H1 (cell line): ENCODE measurements around the gene UNC5B. TPM values are rescaled to one million over a fixed set of nuclear protein-coding genes. Genes with fewer than 3 reads are reported as not detected.

ENCODE experiments used
- CTCF ChIA-PET: fragments of 300-600 bp; sonication (Branson Sonifier 250); formaldehyde crosslinking; loops from one replicate; lab custom pipeline; 2021; ENCODE audit not compliant: partially characterized antibody; lab: Charles Lee
- POLR2A ChIA-PET: fragments of 300-600 bp; sonication (Branson Sonifier 250); formaldehyde crosslinking; loops from one replicate; lab custom pipeline; 2021; ENCODE audit warnings: inconsistent platforms; ENCODE audit not compliant: partially characterized antibody; lab: Charles Lee
- DNase-seq, 2 experiments: peaks; one replicate each; pipeline versions ENCODE4 v3.0.0 to v3.0.0-alpha.2; 2010 to 2022; ENCODE audit warnings: low spot score in 2 of 2, low read depth in 1 of 2, mixed read lengths in 1 of 2
- FAIRE-seq: peaks from 2 replicates; lab custom pipeline; 2011; peaks lifted over from hg19 to GRCh38; lab: Jason Lieb, UNC
- H2AFZ ChIP-seq: 2 replicates; pipeline ENCODE4 v1.8.1; 2012; ENCODE audit warnings: low read length, inconsistent platforms
- H2AK5ac ChIP-seq: 2 replicates; pipeline ENCODE4 v1.6.1; 2013; ENCODE audit warnings: low read depth, low read length
- H2BK120ac ChIP-seq: replicated peaks from 2 replicates; pipeline ENCODE3; 2013; ENCODE audit warnings: low read depth, low read length, inconsistent platforms
- H2BK12ac ChIP-seq: 2 replicates; pipeline ENCODE4 v1.6.1; 2013; ENCODE audit warnings: low read depth, low read length
- H2BK15ac ChIP-seq: 2 replicates; pipeline ENCODE4 v1.6.1; 2013; ENCODE audit warnings: low read length
- H2BK20ac ChIP-seq: 2 replicates; pipeline ENCODE4 v1.6.1; 2013; ENCODE audit warnings: low read length
- H2BK5ac ChIP-seq: 2 replicates; pipeline ENCODE4 v1.6.1; 2013; ENCODE audit warnings: low read depth, low read length
- H3K14ac ChIP-seq: 2 replicates; pipeline ENCODE4 v1.6.1; 2013; ENCODE audit warnings: inconsistent platforms; ENCODE audit not compliant: insufficient read length
- H3K18ac ChIP-seq: 2 replicates; pipeline ENCODE4 v1.6.1; 2013; ENCODE audit warnings: low read length; ENCODE audit errors: extremely low read depth
- H3K23ac ChIP-seq: 2 replicates; pipeline ENCODE4 v1.6.1; 2013; ENCODE audit warnings: inconsistent platforms; ENCODE audit not compliant: insufficient read length
- H3K23me2 ChIP-seq: 2 replicates; pipeline ENCODE4 v1.6.1; 2013; ENCODE audit warnings: low read depth, low read length
- H3K27ac ChIP-seq: 2 replicates; pipeline ENCODE4 v1.6.1; 2011; ENCODE audit warnings: low read depth, low read length, inconsistent platforms
- H3K27me3 ChIP-seq, 4 experiments: replicated peaks in 1 of 4; 1 replicate in 1 of 4; 2 replicates in 3 of 4; pipeline versions ENCODE4 v1.6.1 to v1.8.1; 2011 to 2013; ENCODE audit warnings: low read length in 3 of 4, mild to moderate bottlenecking in 3 of 4, inconsistent platforms in 2 of 4, mixed read lengths in 2 of 4, moderate library complexity in 1 of 4; ENCODE audit not compliant: control insufficient read depth in 3 of 4, insufficient read depth in 3 of 4; ENCODE audit errors: extremely low read depth in 1 of 4
- H3K36me3 ChIP-seq, 4 experiments: 2 replicates each; pipeline versions ENCODE4 v1.6.1 to v1.8.1; 2011 to 2013; ENCODE audit warnings: mild to moderate bottlenecking in 4 of 4, low read length in 3 of 4, moderate library complexity in 2 of 4, control low read depth in 1 of 4, inconsistent platforms in 1 of 4; ENCODE audit not compliant: insufficient read depth in 4 of 4, control insufficient read depth in 2 of 4
- H3K4ac ChIP-seq: replicated peaks from 2 replicates; pipeline ENCODE3; 2013; ENCODE audit warnings: low read length, low read depth, mixed read lengths, inconsistent platforms; ENCODE audit not compliant: insufficient read length
- H3K4me1 ChIP-seq, 4 experiments: replicated peaks in 1 of 4; 1 replicate in 1 of 4; 2 replicates in 3 of 4; pipeline versions ENCODE4 v1.6.1 to v1.8.1; 2011 to 2013; ENCODE audit warnings: low read length in 3 of 4, inconsistent platforms in 2 of 4, mixed read lengths in 1 of 4; ENCODE audit not compliant: insufficient read depth in 4 of 4, control insufficient read depth in 3 of 4
- H3K4me2 ChIP-seq, 2 experiments: 2 replicates each; pipeline versions ENCODE4 v1.6.1 to v1.8.1; 2011 to 2013; ENCODE audit warnings: low read depth in 2 of 2, low read length in 2 of 2, control low read depth in 1 of 2, inconsistent platforms in 1 of 2, mild to moderate bottlenecking in 1 of 2; ENCODE audit not compliant: insufficient read depth in 1 of 2
- H3K4me3 ChIP-seq, 4 experiments: fragments of 200-600, 300-600 bp in 1 of 4; sonication (generic), shearing (Covaris generic), sonication (Bioruptor Twin) in 1 of 4; 2 replicates each; pipeline versions ENCODE4 v1.5.1 to v1.8.1; 2011 to 2016; ENCODE audit warnings: low read length in 4 of 4, low read depth in 3 of 4, control low read depth in 2 of 4, inconsistent platforms in 2 of 4, mild to moderate bottlenecking in 2 of 4, mixed read lengths in 1 of 4, moderate library complexity in 1 of 4; ENCODE audit not compliant: insufficient read depth in 2 of 4; ENCODE audit errors: extremely low read depth in 1 of 4
- H3K56ac ChIP-seq: replicated peaks from 2 replicates; pipeline ENCODE3; 2013; ENCODE audit warnings: low read depth, mild to moderate bottlenecking, mixed read lengths, low read length, inconsistent platforms; ENCODE audit not compliant: insufficient read length
- H3K79me1 ChIP-seq: 2 replicates; pipeline ENCODE4 v1.6.1; 2013; ENCODE audit warnings: low read depth, low read length, control low read depth
- H3K79me2 ChIP-seq, 2 experiments: 2 replicates each; pipeline versions ENCODE4 v1.6.1 to v1.8.1; 2012 to 2013; ENCODE audit warnings: low read length in 2 of 2, mild to moderate bottlenecking in 2 of 2, inconsistent platforms in 1 of 2; ENCODE audit not compliant: insufficient read depth in 2 of 2, control insufficient read depth in 1 of 2
- H3K9ac ChIP-seq, 4 experiments: replicated peaks in 1 of 4; 1 replicate in 1 of 4; 2 replicates in 3 of 4; pipeline versions ENCODE4 v1.6.1 to v1.8.1; 2011 to 2013; ENCODE audit warnings: low read depth in 3 of 4, low read length in 3 of 4, control low read depth in 2 of 4, mild to moderate bottlenecking in 2 of 4, moderate library complexity in 2 of 4, inconsistent platforms in 1 of 4; ENCODE audit errors: extremely low read depth in 1 of 4
- H3K9me3 ChIP-seq, 2 experiments: 2 replicates each; pipeline versions ENCODE4 v1.6.1 to v1.8.1; 2012 to 2013; ENCODE audit warnings: mild to moderate bottlenecking in 2 of 2, moderate library complexity in 2 of 2, control low read depth in 1 of 2, inconsistent platforms in 1 of 2, low read depth in 1 of 2, low read length in 1 of 2, mixed read lengths in 1 of 2; ENCODE audit not compliant: insufficient read depth in 2 of 2
- H4K20me1 ChIP-seq, 2 experiments: replicated peaks in 1 of 2; 2 replicates each; pipeline versions ENCODE3 to v1.8.1; 2011 to 2013; ENCODE audit warnings: inconsistent platforms in 2 of 2, low read length in 2 of 2, mild to moderate bottlenecking in 1 of 2; ENCODE audit not compliant: insufficient read depth in 2 of 2, control insufficient read depth in 1 of 2
- H4K5ac ChIP-seq: 2 replicates; pipeline ENCODE4 v1.6.1; 2013; ENCODE audit warnings: low read length, low read depth, mixed read lengths, inconsistent platforms; ENCODE audit not compliant: insufficient read length
- H4K8ac ChIP-seq: 2 replicates; pipeline ENCODE4 v1.8.0; 2013; ENCODE audit warnings: mild to moderate bottlenecking, moderate library complexity, low read length, inconsistent platforms; ENCODE audit not compliant: insufficient read depth; ENCODE audit errors: extremely low read depth
- H4K91ac ChIP-seq: replicated peaks from 2 replicates; pipeline ENCODE3; 2013; ENCODE audit warnings: low read length, mixed read lengths, inconsistent platforms; ENCODE audit not compliant: insufficient read length
- BACH1 ChIP-seq: IDR thresholded peaks from 2 replicates; pipeline ENCODE4 v1.6.1; 2012; ENCODE audit warnings: low read length, improper control_type of control experiment
- E2F6 ChIP-seq: IDR thresholded peaks from 2 replicates; pipeline ENCODE4 v1.6.1; 2012; ENCODE audit warnings: inconsistent platforms
- GTF2F1 ChIP-seq: IDR thresholded peaks from 2 replicates; pipeline ENCODE4 v1.6.1; 2012; ENCODE audit warnings: low read depth, low read length, improper control_type of control experiment, borderline replicate concordance
- MAX ChIP-seq: IDR thresholded peaks from 2 replicates; pipeline ENCODE4 v1.6.1; 2012; ENCODE audit warnings: inconsistent platforms
- RNF2 ChIP-seq: fragments of 200-900, 300-1000 bp; sonication (generic); IDR thresholded peaks from 2 replicates; pipeline ENCODE4 v1.7.1; 2016; ENCODE audit warnings: borderline replicate concordance, low read depth, mild to moderate bottlenecking, antibody characterized with exemption, low read length; ENCODE audit not compliant: poor library complexity, severe bottlenecking; ENCODE audit errors: missing control alignments
- TAF1 ChIP-seq: IDR thresholded peaks from 2 replicates; pipeline ENCODE4 v1.6.1; 2011; ENCODE audit warnings: mild to moderate bottlenecking, low read depth, low read length
- USF2 ChIP-seq: IDR thresholded peaks from 2 replicates; pipeline ENCODE4 v1.6.1; 2011; ENCODE audit warnings: low read length, improper control_type of control experiment
- polyA plus RNA-seq, 7 experiments: library from polyadenylated mRNA; depleted of rRNA in 3 of 7; stranded (reverse) in 5 of 7; unstranded in 2 of 7; fragments of >200 nt in 5 of 7; fragments of 200-250 nt in 2 of 7; gene quantifications; 1 replicate in 5 of 7; 2 replicates in 1 of 7; 4 replicates in 1 of 7; pipeline versions ENCODE4 v1.2.1 to v1.2.3, GENCODE V29; 2011 to 2013; ENCODE audit warnings: missing spikeins in 2 of 7, mixed read lengths in 2 of 7
- total RNA-seq: library from RNA; stranded (reverse); fragmentation: NEBNext Ultra II Directional; extraction: Animal tissue kit (Norgen Biotek cat#: 25700); gene quantifications from 2 replicates; pipeline ENCODE4 v1.2.1, GENCODE V29; 2021

Gene UNC5B
- total and polyA plus RNA-seq, 2 of the 8 experiments (the other 6 are each of a cell fraction or from before 2014, with no cell fraction given) = 27.9 to 31.8 TPM

GRCh38 chr10:71197955-71198354 lies 14.4 kb upstream of the UNC5B start:
- no peak overlapping the region for H4K5ac ChIP-seq
- H3K36me3 ChIP-seq = no peaks in the 10 kb centered on the region
- H4K8ac ChIP-seq = no peak overlapping the region
- POLR2A ChIA-PET = no interaction called here
- H3K9ac ChIP-seq = no peak overlapping the region
- peaks cover 7 to 8% of the 10 kb centered on the region in 2 experiments; a peak in 3 of 4 replicates for H3K9me3 ChIP-seq
- no peak overlapping the region for H2BK12ac ChIP-seq
- H4K91ac ChIP-seq = no peak overlapping the region
- no peak for FAIRE-seq
- no peaks in the 10 kb centered on the region for H4K20me1 ChIP-seq
- H3K79me1 ChIP-seq = no peaks in the 10 kb centered on the region
- H3K4me3 ChIP-seq = no peak overlapping the region
- H3K27ac ChIP-seq = no peak overlapping the region
- no peak overlapping the region for H2BK5ac ChIP-seq
- DNase-seq = no peak
- H2AK5ac ChIP-seq = no peak overlapping the region
- H3K4me1 ChIP-seq = no peaks in the 10 kb centered on the region
- H3K56ac ChIP-seq = no peak overlapping the region
- H3K14ac ChIP-seq = no peak overlapping the region
- H3K18ac ChIP-seq = no peak overlapping the region
- no peaks in the 10 kb centered on the region; a peak in 2 of 7 replicates for H3K27me3 ChIP-seq
- H2AFZ ChIP-seq = no peak overlapping the region
- H3K4me2 ChIP-seq = no peak overlapping the region
- no peaks in the 10 kb centered on the region for H3K79me2 ChIP-seq
- H3K23me2 ChIP-seq = no peaks in the 10 kb centered on the region
- H2BK20ac ChIP-seq = no peak overlapping the region
- no peak overlapping the region for H3K4ac ChIP-seq
- H2BK120ac ChIP-seq = no peak overlapping the region
- TF ChIP-seq TAF1 (no peak), MAX (no peak), E2F6 (no peak), GTF2F1 (no peak), BACH1 (no peak), USF2 (no peak), RNF2 (no peak)
- TF ChIP-seq, all 59 proteins: peak for 0
- CTCF ChIA-PET = interaction anchor here (0.7 to 1.6 kb wide), 4 partner anchors 11 to 340 kb away, joined by 3 read pairs; no protein-coding TSS in a partner anchor
- Histone ChIP-seq H2BK15ac (no peak overlapping the region), H3K23ac (no peak overlapping the region)
